GM13976 (cell line): Measurements from ENCODE around the gene RBM33.

Experiments used
- DNase-seq: peaks from one replicate; pipeline ENCODE4 v3.0.0; 2012; ENCODE audit warnings: low spot score
- in situ Hi-C: fragments of 300-500 bp; cut with MboI; formaldehyde crosslinking; loops from one replicate; pipeline ENCODE4 v1.12.0; 2022; ENCODE audit warnings: low sequenced_read_pairs, mixed read lengths, inconsistent platforms; ENCODE audit not compliant: unreplicated experiment
- TF ChIP-seq, protein P1 (sequence below): IDR thresholded peaks from 2 replicates; pipeline ENCODE4 v1.5.1; 2012; ENCODE audit warnings: borderline replicate concordance, mild to moderate bottlenecking; ENCODE audit not compliant: insufficient read depth; ENCODE audit errors: extremely low read depth, missing control alignments, control extremely low read depth

Gene RBM33

DNA sequence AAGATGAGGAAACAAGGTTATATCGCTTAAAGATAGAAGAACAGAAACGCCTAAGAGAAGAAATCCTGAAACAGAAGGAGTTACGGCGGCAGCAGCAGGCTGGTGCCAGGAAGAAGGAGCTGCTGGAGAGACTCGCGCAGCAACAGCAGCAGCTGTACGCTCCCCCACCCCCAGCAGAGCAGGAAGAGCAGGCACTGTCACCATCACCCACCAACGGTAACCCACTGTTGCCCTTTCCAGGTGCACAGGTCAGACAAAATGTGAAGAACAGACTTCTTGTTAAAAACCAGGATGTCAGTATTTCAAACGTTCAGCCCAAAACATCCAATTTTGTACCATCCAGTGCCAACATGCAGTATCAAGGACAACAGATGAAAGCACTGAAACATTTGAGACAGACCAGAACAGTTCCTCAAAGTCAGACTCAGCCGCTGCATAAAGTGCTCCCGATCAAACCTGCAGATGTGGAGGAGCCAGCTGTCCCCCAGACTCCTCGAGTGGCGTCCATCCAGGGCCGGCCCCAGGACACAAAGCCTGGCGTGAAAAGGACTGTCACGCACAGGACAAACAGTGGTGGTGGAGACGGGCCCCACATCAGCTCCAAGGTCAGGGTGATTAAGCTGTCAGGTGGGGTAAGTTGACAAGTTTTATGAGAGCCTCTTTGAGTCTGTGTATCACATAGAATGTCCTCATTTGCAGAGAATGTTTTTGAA, 100.7 kb downstream of the RBM33 start:
- no peak for DNase-seq
- TF ChIP-seq, protein P1, sequence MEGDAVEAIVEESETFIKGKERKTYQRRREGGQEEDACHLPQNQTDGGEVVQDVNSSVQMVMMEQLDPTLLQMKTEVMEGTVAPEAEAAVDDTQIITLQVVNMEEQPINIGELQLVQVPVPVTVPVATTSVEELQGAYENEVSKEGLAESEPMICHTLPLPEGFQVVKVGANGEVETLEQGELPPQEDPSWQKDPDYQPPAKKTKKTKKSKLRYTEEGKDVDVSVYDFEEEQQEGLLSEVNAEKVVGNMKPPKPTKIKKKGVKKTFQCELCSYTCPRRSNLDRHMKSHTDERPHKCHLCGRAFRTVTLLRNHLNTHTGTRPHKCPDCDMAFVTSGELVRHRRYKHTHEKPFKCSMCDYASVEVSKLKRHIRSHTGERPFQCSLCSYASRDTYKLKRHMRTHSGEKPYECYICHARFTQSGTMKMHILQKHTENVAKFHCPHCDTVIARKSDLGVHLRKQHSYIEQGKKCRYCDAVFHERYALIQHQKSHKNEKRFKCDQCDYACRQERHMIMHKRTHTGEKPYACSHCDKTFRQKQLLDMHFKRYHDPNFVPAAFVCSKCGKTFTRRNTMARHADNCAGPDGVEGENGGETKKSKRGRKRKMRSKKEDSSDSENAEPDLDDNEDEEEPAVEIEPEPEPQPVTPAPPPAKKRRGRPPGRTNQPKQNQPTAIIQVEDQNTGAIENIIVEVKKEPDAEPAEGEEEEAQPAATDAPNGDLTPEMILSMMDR: no peak
- in situ Hi-C loops: no loop called here

DNA sequence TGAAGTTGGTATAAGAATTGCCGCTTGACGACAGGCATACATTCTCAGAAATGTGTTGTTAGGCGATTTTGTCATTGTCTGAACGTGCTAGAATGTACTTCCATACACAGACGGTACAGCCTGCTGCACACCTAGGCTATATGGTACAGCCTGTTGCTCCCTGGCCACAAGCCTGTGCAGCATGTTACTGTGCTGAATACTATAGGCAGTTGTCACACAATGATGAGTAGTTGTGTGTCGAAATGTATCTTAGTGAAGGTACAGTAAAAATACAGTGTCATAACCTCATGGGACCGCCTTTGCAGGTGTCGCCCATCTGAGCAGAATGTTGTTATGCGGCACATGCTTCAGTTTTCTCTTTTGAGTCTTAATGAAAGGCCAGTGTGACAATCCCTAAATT, 101.3 kb downstream of the RBM33 start:
- no peak for DNase-seq
- TF ChIP-seq, protein P1: no peak
- in situ Hi-C loops: no loop called here

DNA sequence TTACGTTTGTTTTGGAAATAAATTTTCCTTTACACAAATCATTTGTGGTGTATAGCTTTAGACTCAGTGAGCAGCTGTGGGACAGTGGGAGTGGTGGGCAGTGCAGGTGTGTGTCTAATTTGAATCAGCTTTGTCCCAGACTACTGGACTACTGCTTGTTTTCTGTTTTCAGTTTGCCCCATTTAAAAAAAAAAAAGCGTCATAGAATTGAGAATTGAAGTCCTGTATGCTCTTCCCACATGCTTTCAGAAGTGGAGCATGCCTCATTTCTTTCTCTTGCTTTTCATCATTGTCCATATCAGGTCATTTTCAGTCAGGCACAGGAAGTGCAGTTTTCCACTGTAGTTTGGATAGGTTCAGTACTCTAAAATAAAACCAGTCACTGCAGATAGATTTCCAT, 101.7 kb downstream of the RBM33 start:
- in situ Hi-C loops: no loop called here
- no peak for DNase-seq
- TF ChIP-seq, protein P1: no peak

DNA sequence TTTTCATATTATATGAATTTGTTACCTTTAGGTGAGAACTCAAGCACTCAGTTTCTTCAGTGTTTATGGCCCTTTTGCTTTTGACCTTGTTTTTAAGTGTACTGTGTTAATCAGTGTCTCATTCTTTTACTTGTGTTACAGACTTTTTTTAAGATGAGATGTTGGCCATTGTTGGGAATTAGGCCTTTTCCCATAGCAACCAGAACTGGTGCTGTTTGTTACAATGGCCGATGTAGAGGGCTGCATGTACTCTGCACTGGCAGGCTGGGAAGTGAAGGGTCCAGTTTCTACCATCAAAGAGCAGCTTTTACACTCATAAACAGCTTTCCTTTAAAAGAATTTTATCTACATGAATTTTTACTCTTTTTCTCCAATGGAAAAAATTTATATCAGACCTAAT, 102.7 kb downstream of the RBM33 start:
- in situ Hi-C loops: no loop called here

DNA sequence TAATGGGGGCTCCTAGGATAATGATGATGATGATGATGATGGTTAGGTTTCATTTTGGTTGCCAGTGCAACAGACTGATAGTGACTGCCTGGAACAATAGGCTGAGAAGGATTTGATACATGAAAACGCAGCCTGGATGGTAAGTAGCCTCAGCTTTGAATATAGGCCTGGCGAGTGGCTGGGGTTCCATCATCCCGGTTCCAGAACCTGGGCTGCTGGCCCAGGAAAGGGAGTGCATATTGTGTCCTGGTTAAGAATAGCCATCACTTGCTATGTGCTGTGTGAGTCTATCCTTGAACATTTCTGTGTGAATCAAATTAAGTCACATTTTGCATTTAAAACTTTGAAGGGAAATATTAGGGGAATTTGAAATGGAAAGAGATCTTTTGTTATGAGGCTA, 105.1 kb downstream of the RBM33 start:
- in situ Hi-C loops: no loop called here
- no peak for DNase-seq
- TF ChIP-seq, protein P1: no peak

More for the DNA sequence above, 102.7 kb downstream of the RBM33 start:
- TF ChIP-seq, protein P1: no peak
- no peak for DNase-seq

DNA sequence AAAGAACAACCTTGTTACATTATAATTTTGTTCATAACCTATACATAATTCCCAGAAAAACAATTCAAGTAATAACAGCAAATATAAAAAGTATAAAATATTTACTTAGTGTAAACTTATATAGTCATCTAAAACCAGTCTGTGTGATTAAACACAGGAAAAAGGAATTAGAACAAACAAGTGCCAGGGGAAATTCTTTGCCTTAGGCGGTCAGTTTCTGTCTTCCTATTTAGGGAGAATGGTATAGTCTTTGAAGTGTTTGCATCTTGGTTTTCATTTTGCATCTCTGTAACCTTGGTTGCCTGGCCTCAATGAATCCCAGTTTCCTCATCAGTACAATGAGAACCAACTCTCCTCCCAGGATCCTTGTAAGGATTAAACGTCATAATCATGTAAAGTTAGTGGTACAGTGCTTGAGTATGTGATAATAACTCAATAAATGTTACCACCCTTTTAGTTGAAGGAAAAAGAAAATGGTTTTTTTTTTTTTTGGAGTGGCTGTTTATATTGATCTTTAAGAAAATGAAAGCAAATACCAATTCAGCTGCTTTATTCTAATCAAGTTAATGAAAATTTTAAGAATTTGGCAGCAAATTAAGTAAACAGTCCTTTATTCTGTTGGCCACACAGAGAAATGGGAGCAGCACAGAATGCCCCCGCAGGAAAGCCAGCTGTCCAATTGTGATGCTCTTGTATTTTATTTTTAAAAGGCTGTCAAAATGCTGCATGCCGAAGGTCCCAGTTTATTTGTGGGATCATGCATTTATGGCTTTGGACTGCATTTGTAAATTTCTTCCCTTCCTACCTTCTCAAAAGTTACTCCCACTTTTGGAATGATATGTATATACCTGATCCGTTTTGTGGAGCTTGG, 106.0 kb downstream of the RBM33 start:
- in situ Hi-C loops: loop anchor here (10.0 kb wide), 1 partner anchor 156 kb away; no protein-coding TSS in a partner anchor
- DNase-seq: no peak

More for the DNA sequence above, 106.0 kb downstream of the RBM33 start:
- TF ChIP-seq, protein P1: no peak
